Measurements from ENCODE around the gene RNASE7. TPM values are rescaled to one million over a fixed set of nuclear protein-coding genes. Genes with fewer than 3 reads are reported as not detected.

Gene RNASE7
- total and polyA plus RNA-seq, 9 donors: not detected

GRCh38 chr14:21026274-21026987 lies 15.7 kb upstream of the RNASE7 start:
- no peak for TF ChIP-seq POLR2A (IDR thresholded peaks at IDR 0.05)
- TF ChIP-seq EP300 (IDR thresholded peaks at IDR 0.05): no peak
- no peak for TF ChIP-seq CTCF (IDR thresholded peaks at IDR 0.05)
- Histone ChIP-seq H3K4me3 (peak overlapping the region; percentile 93), H3K27ac (peak overlapping the region; percentile 90 to 97), H3K27me3 (no peaks in the 10 kb centered on the region), H3K4me1 (ENCODE audit: insufficient read depth) (peaks cover 9% of the 10 kb centered on the region), H3K9me3 (no peaks in the 10 kb centered on the region), H3K36me3 (no peaks in the 10 kb centered on the region)
- DNase-seq: peak in 4 of 5 donors; percentile 53 to 75 (median 66)
- intact Hi-C loops (cut with DNase I): loop anchor here in 2 of 4 donors (10.0 kb wide), 2 partner anchors 52 to 342 kb away; partner anchors contain the start of genes ANG (in 1 of the 2) and RNASE4 (in 1 of the 2)
- WGBS, 3 donors: 40 to 46% (median 44%) methylated on average over 7 of the region's 7 CpGs

- Histone ChIP-seq H3K9me3 (no peaks in the 10 kb centered on the region), H3K36me3 (no peaks in the 10 kb centered on the region), H3K4me1 (ENCODE audit: insufficient read depth) (peaks cover 13% of the 10 kb centered on the region), H3K4me3 (no peak overlapping the region), H3K27me3 (no peaks in the 10 kb centered on the region), H3K27ac (peak overlapping the region; percentile 90 to 97)
- peak; percentile 51 to 74 (median 69) for DNase-seq
- 8 to 17% (median 11%) methylated on average over 3 of the region's 3 CpGs for WGBS, 3 donors
- intact Hi-C loops (cut with DNase I): loop anchor here in 2 of 4 donors (10.0 kb wide), 2 partner anchors 52 to 342 kb away; partner anchors contain the start of genes ANG (in 1 of the 2) and RNASE4 (in 1 of the 2)
- TF ChIP-seq CTCF (IDR thresholded peaks at IDR 0.05) (no peak), POLR2A (IDR thresholded peaks at IDR 0.05) (no peak), EP300 (IDR thresholded peaks at IDR 0.05) (no peak)
These were observed 15.2 kb upstream of the RNASE7 start for GRCh38 chr14:21026988-21027315.

- Histone ChIP-seq H3K27ac (no peak within 1 kb of the TSS), H3K4me1 (ENCODE audit: insufficient read depth) (peaks cover 21% of the 10 kb centered on the region), H3K36me3 (no peaks in the 10 kb centered on the region), H3K27me3 (no peaks in the 10 kb centered on the region), H3K9me3 (no peaks in the 10 kb centered on the region), H3K4me3 (no peak within 1 kb of the TSS)
- no peak for TF ChIP-seq CTCF (IDR thresholded peaks at IDR 0.05)
- no peak for TF ChIP-seq EP300 (IDR thresholded peaks at IDR 0.05)
- TF ChIP-seq POLR2A (IDR thresholded peaks at IDR 0.05): no peak
- intact Hi-C loops (cut with DNase I): loop anchor here in 2 of 4 donors (10.0 kb wide), 2 partner anchors 55 to 345 kb away; partner anchors contain the start of genes ANG (in 1 of the 2) and RNASE4 (in 1 of the 2)
- no peak for DNase-seq
- WGBS, 3 donors: 88 to 92% (median 91%) methylated on average over 5 of the region's 5 CpGs
These were observed 12.2 kb upstream of the RNASE7 start, which contains the start of gene TPPP2 for GRCh38 chr14:21029917-21030316. Gene TPPP2 (plus strand): TSS chr14:21030217. CDS start chr14:21030582, 365 bp downstream.

- intact Hi-C loops (cut with DNase I): no loop called here
- H3K9me3 ChIP-seq: no peaks in the 10 kb centered on the region
- WGBS, 3 donors: 84 to 91% (median 90%) methylated on average over 12 of the region's 12 CpGs
- no peak for DNase-seq
- no peak overlapping the region for H3K4me3 ChIP-seq
- H3K27ac ChIP-seq: no peak overlapping the region
- H3K4me1 ChIP-seq (ENCODE audit: insufficient read depth): peaks cover 26% of the 10 kb centered on the region
- no peaks in the 10 kb centered on the region for H3K27me3 ChIP-seq
- TF ChIP-seq CTCF (IDR thresholded peaks at IDR 0.05) (no peak), EP300 (IDR thresholded peaks at IDR 0.05) (no peak), POLR2A (IDR thresholded peaks at IDR 0.05) (no peak)
- no peaks in the 10 kb centered on the region for H3K36me3 ChIP-seq
These were observed 11.6 kb upstream of the RNASE7 start for GRCh38 chr14:21030531-21030930.
